ENCODE data around the gene DOC2B.

The DOC2B gene

GRCh38 chr17:165939-166338, 15.5 kb downstream of the DOC2B start:
- H3K18ac ChIP-seq (ENCODE audit: low read length) = peak overlapping the region; percentile 0
- no peaks in the 10 kb centered on the region for H3K79me1 ChIP-seq (ENCODE audit: low read depth, low read length)
- no peaks in the 10 kb centered on the region for H3K36me3 ChIP-seq (replicated peaks in 1 of 2; ENCODE audit: control insufficient read depth in 2 of 2, insufficient read depth in 2 of 2, low read length in 2 of 2)
- H3K4me2 ChIP-seq (ENCODE audit: insufficient read depth, low read length, poor library complexity, severe bottlenecking) = no peak overlapping the region
- no peak overlapping the region for H2BK12ac ChIP-seq (ENCODE audit: low read length)
- H2AK5ac ChIP-seq (ENCODE audit: low read depth, low read length) = peak overlapping the region; percentile 49
- no peak for DNase-seq (ENCODE audit: low spot score)
- peaks cover 0 to 6% of the 10 kb centered on the region in 2 donors for H3K4me1 ChIP-seq (ENCODE audit: control insufficient read depth in 2 of 2, insufficient read depth in 1 of 2, low read depth in 1 of 2, low read length in 2 of 2)
- peaks cover 0 to 22% (median 0%) of the 10 kb centered on the region in 3 experiments for H3K27me3 ChIP-seq (ENCODE audit: control insufficient read depth in 3 of 3, insufficient read depth in 3 of 3, low read depth in 1 of 3, low read length in 3 of 3)
- H2BK120ac ChIP-seq (ENCODE audit: low read depth, low read length) = no peak overlapping the region
- H4K8ac ChIP-seq (ENCODE audit: low read depth, low read length) = no peak overlapping the region
- no peak overlapping the region for H2AFZ ChIP-seq (ENCODE audit: low read length)
- no peak overlapping the region for H3K23ac ChIP-seq (ENCODE audit: low read depth, low read length, poor library complexity)
- H3K9ac ChIP-seq (ENCODE audit: low read depth, low read length, poor library complexity) = no peak overlapping the region
- no peak overlapping the region for H2BK5ac ChIP-seq (ENCODE audit: low read length)
- H3K9me3 ChIP-seq (replicated peaks in 1 of 2; ENCODE audit: control insufficient read depth in 2 of 2, insufficient read depth in 1 of 2, low read depth in 1 of 2, low read length in 2 of 2) = no peaks in the 10 kb centered on the region
- no peak overlapping the region for H3K27ac ChIP-seq (replicated peaks; ENCODE audit: low read length)
- peak overlapping the region in 1 of 2 donors; percentile 17 for H3K4me3 ChIP-seq (ENCODE audit: low read length in 2 of 2)
- no CpG with 5 or more reads among the region's 14 CpGs for WGBS, 2 donors (ENCODE audit: extremely low coverage in 2 of 2, insufficient read length in 2 of 2, insufficient replicate concordance in 1 of 2)
- peak overlapping the region; percentile 8 for H2BK15ac ChIP-seq (ENCODE audit: low read length)
- H4K91ac ChIP-seq (ENCODE audit: low read depth, low read length, poor library complexity) = no peak overlapping the region
- no peak overlapping the region for H3K4ac ChIP-seq (ENCODE audit: low read length)
- no peak overlapping the region for H3K14ac ChIP-seq (ENCODE audit: low read length)

GRCh38 chr17:164303-165235, 16.9 kb downstream of the DOC2B start:
- peak; percentile 66 for DNase-seq (ENCODE audit: low spot score)

GRCh38 chr17:163514-164098, 17.8 kb downstream of the DOC2B start:
- Histone ChIP-seq H3K23ac (ENCODE audit: low read depth, low read length, poor library complexity) (no peak overlapping the region), H2AK5ac (ENCODE audit: low read depth, low read length) (peak overlapping the region; percentile 87), H3K4me2 (ENCODE audit: insufficient read depth, low read length, poor library complexity, severe bottlenecking) (no peak overlapping the region), H4K8ac (ENCODE audit: low read depth, low read length) (no peak overlapping the region), H3K14ac (ENCODE audit: low read length) (peak overlapping the region; percentile 39), H3K4me3 (ENCODE audit: low read length in 2 of 2) (no peak overlapping the region), H3K18ac (ENCODE audit: low read length) (peak overlapping the region; percentile 53), H3K4ac (ENCODE audit: low read length) (peak overlapping the region; percentile 60), H3K9ac (ENCODE audit: low read depth, low read length, poor library complexity) (no peak overlapping the region), H3K4me1 (ENCODE audit: control insufficient read depth in 2 of 2, insufficient read depth in 1 of 2, low read depth in 1 of 2, low read length in 2 of 2) (peaks cover 0 to 6% of the 10 kb centered on the region in 2 donors), H2AFZ (ENCODE audit: low read length) (no peak overlapping the region), H3K27ac (replicated peaks; ENCODE audit: low read length) (no peak overlapping the region), H2BK5ac (ENCODE audit: low read length) (peak overlapping the region; percentile 35), H2BK12ac (ENCODE audit: low read length) (peak overlapping the region; percentile 87), H2BK15ac (ENCODE audit: low read length) (peak overlapping the region; percentile 73), H3K79me1 (ENCODE audit: low read depth, low read length) (peaks cover 4% of the 10 kb centered on the region), H4K91ac (ENCODE audit: low read depth, low read length, poor library complexity) (peak overlapping the region; percentile 22), H2BK120ac (ENCODE audit: low read depth, low read length) (peak overlapping the region; percentile 26), H3K27me3 (ENCODE audit: control insufficient read depth in 3 of 3, insufficient read depth in 3 of 3, low read depth in 1 of 3, low read length in 3 of 3) (peaks cover 0 to 25% (median 0%) of the 10 kb centered on the region in 3 experiments), H3K9me3 (replicated peaks in 1 of 2; ENCODE audit: control insufficient read depth in 2 of 2, insufficient read depth in 1 of 2, low read depth in 1 of 2, low read length in 2 of 2) (peaks cover 0 to 2% of the 10 kb centered on the region in 2 donors), H3K36me3 (replicated peaks in 1 of 2; ENCODE audit: control insufficient read depth in 2 of 2, insufficient read depth in 2 of 2, low read length in 2 of 2) (no peaks in the 10 kb centered on the region)
- WGBS, 2 donors (ENCODE audit: extremely low coverage in 2 of 2, insufficient read length in 2 of 2, insufficient replicate concordance in 1 of 2) = no CpG with 5 or more reads among the region's 11 CpGs
- DNase-seq (ENCODE audit: low spot score) = no peak

More at GRCh38 chr17:164303-165235, 16.9 kb downstream of the DOC2B start:
- H3K27me3 ChIP-seq (ENCODE audit: control insufficient read depth in 3 of 3, insufficient read depth in 3 of 3, low read depth in 1 of 3, low read length in 3 of 3) = peaks cover 0 to 24% (median 0%) of the 10 kb centered on the region in 3 experiments
- H4K8ac ChIP-seq (ENCODE audit: low read depth, low read length) = no peak overlapping the region
- peak overlapping the region; percentile 35 for H2BK5ac ChIP-seq (ENCODE audit: low read length)
- H3K36me3 ChIP-seq (replicated peaks in 1 of 2; ENCODE audit: control insufficient read depth in 2 of 2, insufficient read depth in 2 of 2, low read length in 2 of 2) = no peaks in the 10 kb centered on the region
- no peak overlapping the region for H4K91ac ChIP-seq (ENCODE audit: low read depth, low read length, poor library complexity)
- H3K18ac ChIP-seq (ENCODE audit: low read length) = peak overlapping the region; percentile 94
- H3K9ac ChIP-seq (ENCODE audit: low read depth, low read length, poor library complexity) = no peak overlapping the region
- H3K14ac ChIP-seq (ENCODE audit: low read length) = no peak overlapping the region
- peak overlapping the region; percentile 87 for H2AK5ac ChIP-seq (ENCODE audit: low read depth, low read length)
- H2AFZ ChIP-seq (ENCODE audit: low read length) = peak overlapping the region; percentile 72
- no peak overlapping the region for H3K4ac ChIP-seq (ENCODE audit: low read length)
- WGBS, 2 donors (ENCODE audit: extremely low coverage in 2 of 2, insufficient read length in 2 of 2, insufficient replicate concordance in 1 of 2) = no CpG with 5 or more reads among the region's 16 CpGs
- peaks cover 0 to 1% of the 10 kb centered on the region in 2 donors for H3K9me3 ChIP-seq (replicated peaks in 1 of 2; ENCODE audit: control insufficient read depth in 2 of 2, insufficient read depth in 1 of 2, low read depth in 1 of 2, low read length in 2 of 2)
- peak overlapping the region; percentile 100 for H2BK12ac ChIP-seq (ENCODE audit: low read length)
- H2BK120ac ChIP-seq (ENCODE audit: low read depth, low read length) = no peak overlapping the region
- H2BK15ac ChIP-seq (ENCODE audit: low read length) = peak overlapping the region; percentile 73
- no peak overlapping the region for H3K23ac ChIP-seq (ENCODE audit: low read depth, low read length, poor library complexity)
- H3K4me1 ChIP-seq (ENCODE audit: control insufficient read depth in 2 of 2, insufficient read depth in 1 of 2, low read depth in 1 of 2, low read length in 2 of 2) = peaks cover 0 to 6% of the 10 kb centered on the region in 2 donors
- no peak overlapping the region for H3K4me2 ChIP-seq (ENCODE audit: insufficient read depth, low read length, poor library complexity, severe bottlenecking)
- H3K27ac ChIP-seq (replicated peaks; ENCODE audit: low read length) = no peak overlapping the region
- no peak overlapping the region for H3K4me3 ChIP-seq (ENCODE audit: low read length in 2 of 2)
- H3K79me1 ChIP-seq (ENCODE audit: low read depth, low read length) = peaks cover 3% of the 10 kb centered on the region

DNA sequence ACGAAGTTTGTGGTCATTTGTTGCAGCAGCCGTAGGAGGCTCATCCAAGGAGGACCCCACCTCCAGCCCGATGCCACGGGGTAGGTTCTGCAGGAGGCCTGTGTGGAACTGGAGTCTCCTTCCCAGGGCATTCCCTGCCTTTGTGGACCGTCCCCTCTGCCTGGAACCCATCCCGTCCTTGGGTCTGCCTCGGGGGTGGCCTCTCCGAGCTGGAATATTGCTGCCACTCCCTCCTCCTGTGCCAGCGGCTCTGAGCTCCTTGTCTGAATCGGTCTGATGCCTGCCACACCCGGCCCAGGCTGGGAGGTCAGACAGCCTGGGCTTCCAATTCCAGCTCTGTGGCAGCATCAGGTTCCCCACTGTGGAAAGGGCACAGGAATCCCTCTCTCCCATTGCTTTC, 18.8 kb downstream of the DOC2B start:
- Histone ChIP-seq H3K9me3 (replicated peaks in 1 of 2; ENCODE audit: control insufficient read depth in 2 of 2, insufficient read depth in 1 of 2, low read depth in 1 of 2, low read length in 2 of 2) (peaks cover 0 to 2% of the 10 kb centered on the region in 2 donors), H2AK5ac (ENCODE audit: low read depth, low read length) (no peak overlapping the region), H3K27ac (replicated peaks; ENCODE audit: low read length) (no peak overlapping the region), H2BK120ac (ENCODE audit: low read depth, low read length) (no peak overlapping the region), H2BK5ac (ENCODE audit: low read length) (no peak overlapping the region), H2BK12ac (ENCODE audit: low read length) (no peak overlapping the region), H3K18ac (ENCODE audit: low read length) (no peak overlapping the region), H3K79me1 (ENCODE audit: low read depth, low read length) (peaks cover 4% of the 10 kb centered on the region), H2AFZ (ENCODE audit: low read length) (no peak overlapping the region), H4K91ac (ENCODE audit: low read depth, low read length, poor library complexity) (no peak overlapping the region), H3K23ac (ENCODE audit: low read depth, low read length, poor library complexity) (no peak overlapping the region), H3K4me1 (ENCODE audit: control insufficient read depth in 2 of 2, insufficient read depth in 1 of 2, low read depth in 1 of 2, low read length in 2 of 2) (peaks cover 0 to 6% of the 10 kb centered on the region in 2 donors), H3K36me3 (replicated peaks in 1 of 2; ENCODE audit: control insufficient read depth in 2 of 2, insufficient read depth in 2 of 2, low read length in 2 of 2) (no peaks in the 10 kb centered on the region), H4K8ac (ENCODE audit: low read depth, low read length) (no peak overlapping the region), H3K4me2 (ENCODE audit: insufficient read depth, low read length, poor library complexity, severe bottlenecking) (no peak overlapping the region), H3K4me3 (ENCODE audit: low read length in 2 of 2) (no peak overlapping the region), H3K9ac (ENCODE audit: low read depth, low read length, poor library complexity) (no peak overlapping the region), H3K27me3 (ENCODE audit: control insufficient read depth in 3 of 3, insufficient read depth in 3 of 3, low read depth in 1 of 3, low read length in 3 of 3) (peaks cover 0 to 25% (median 0%) of the 10 kb centered on the region in 3 experiments), H3K14ac (ENCODE audit: low read length) (no peak overlapping the region), H2BK15ac (ENCODE audit: low read length) (no peak overlapping the region), H3K4ac (ENCODE audit: low read length) (no peak overlapping the region)
- DNase-seq (ENCODE audit: low spot score) = no peak
- WGBS, 2 donors (ENCODE audit: extremely low coverage in 2 of 2, insufficient read length in 2 of 2, insufficient replicate concordance in 1 of 2) = no CpG with 5 or more reads among the region's 11 CpGs

Data from neuronal stem cell (in vitro differentiated cells).